Skin of body (tissue), 2 donors: ENCODE results near the gene ANO4. TPM values are rescaled to one million over a fixed set of nuclear protein-coding genes. Genes with fewer than 3 reads are reported as not detected.

Experiments used
- DNase-seq: peaks from one replicate; lab custom pipeline; 2025; lab: John Stamatoyannopoulos, UW
- total RNA-seq: library from RNA; depleted of rRNA; stranded (reverse); fragments of >200 nt; gene quantifications from one replicate; pipeline ENCODE4 v1.2.3, GENCODE V29; 2014

The ANO4 gene
- total RNA-seq, 1 donor from 2014 or later: 0.20 TPM

GRCh38 chr12:100942984-100943749, 148.6 kb downstream of the ANO4 start:
- DNase-seq: no peak

- no peak for DNase-seq
These were observed 157.2 kb downstream of the ANO4 start for GRCh38 chr12:100951756-100952155.

DNA sequence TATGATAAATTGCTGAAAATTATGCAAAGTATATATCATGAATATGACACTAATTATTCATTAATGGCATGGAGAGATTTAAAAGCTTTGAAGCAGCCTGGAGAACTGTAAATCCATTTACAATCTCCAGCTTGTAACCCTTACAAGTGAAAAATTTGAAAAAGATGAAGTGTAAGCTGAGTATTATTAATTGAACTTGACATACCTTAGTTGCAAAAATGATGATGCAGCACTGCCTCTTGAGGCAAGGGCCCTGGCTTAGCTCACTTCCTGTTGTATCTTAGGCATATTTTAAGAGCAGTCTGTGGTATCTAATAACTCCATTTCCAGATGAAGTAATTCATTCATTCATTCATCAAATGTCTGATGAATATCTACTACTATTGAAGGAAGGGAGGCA, 158.6 kb downstream of the ANO4 start:
- no peak for DNase-seq

- DNase-seq: no peak
These were observed 159.1 kb downstream of the ANO4 start for GRCh38 chr12:100953677-100954076.

DNA sequence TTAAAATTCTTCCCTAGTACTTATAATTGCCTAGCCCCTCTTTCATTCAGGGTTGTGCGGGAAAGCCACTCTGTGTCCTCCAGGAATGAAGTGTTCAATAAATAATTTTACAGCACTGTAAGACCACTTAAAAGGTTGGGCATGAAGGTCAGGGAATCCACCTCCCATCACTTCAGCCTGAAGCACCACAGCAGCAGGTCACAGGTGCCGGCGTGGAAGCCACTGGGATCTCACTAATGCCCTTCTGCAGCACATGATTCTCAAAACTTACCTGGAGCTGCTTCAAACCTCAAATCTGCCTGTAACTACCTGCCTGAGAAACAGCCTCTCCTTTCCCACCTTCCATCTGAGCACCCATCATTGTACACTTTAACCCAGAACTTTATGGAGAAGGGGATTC, 159.5 kb downstream of the ANO4 start:
- no peak for DNase-seq

DNA sequence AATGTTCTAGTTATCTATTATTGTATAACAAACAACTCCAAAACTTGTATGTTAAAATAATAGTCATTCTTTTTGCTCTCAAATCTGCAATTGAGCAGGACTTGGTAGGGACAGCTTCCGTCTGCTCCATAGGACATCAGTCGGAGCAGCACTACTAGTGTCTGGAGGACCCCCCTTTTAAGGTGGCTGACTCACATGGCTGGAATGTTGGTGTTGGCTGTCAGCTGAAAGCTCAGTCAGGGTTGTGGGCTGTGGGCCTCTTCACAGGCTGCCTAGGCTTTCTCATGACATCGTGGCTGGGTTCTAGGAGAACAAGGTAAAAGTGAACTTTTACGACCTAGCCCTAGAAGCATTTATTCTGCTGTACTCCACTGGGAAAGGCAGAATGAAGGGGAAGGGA, 160.6 kb downstream of the ANO4 start:
- DNase-seq: no peak

GRCh38 chr12:100956311-100956852, 161.8 kb downstream of the ANO4 start:
- DNase-seq: no peak

GRCh38 chr12:100959481-100959880, 164.9 kb downstream of the ANO4 start:
- DNase-seq: no peak

GRCh38 chr12:100962086-100962712, 167.6 kb downstream of the ANO4 start:
- DNase-seq: no peak

DNA sequence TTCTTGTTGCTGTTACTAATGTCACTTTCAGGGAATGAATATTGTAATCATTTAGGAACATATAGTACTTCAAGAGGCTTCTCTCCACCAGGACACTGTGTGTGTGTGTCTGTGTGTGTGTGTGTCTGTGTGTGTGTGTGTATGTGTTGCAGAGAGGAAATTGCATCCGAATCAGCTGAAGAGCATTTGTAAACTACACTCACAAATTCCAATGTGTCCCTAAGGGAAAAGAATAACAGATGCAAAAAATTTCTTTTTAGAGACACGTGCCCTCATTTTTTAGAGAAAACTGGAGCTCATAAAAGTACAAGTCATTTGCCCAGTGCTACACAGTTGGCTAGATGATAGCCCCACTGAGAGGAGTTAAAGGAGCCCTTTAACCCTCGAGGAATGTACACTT, 168.8 kb downstream of the ANO4 start:
- no peak for DNase-seq

- DNase-seq: no peak
These were observed 169.5 kb downstream of the ANO4 start for GRCh38 chr12:100964028-100964427.

- DNase-seq: no peak
These were observed 172.6 kb downstream of the ANO4 start for GRCh38 chr12:100967189-100967588.

DNA sequence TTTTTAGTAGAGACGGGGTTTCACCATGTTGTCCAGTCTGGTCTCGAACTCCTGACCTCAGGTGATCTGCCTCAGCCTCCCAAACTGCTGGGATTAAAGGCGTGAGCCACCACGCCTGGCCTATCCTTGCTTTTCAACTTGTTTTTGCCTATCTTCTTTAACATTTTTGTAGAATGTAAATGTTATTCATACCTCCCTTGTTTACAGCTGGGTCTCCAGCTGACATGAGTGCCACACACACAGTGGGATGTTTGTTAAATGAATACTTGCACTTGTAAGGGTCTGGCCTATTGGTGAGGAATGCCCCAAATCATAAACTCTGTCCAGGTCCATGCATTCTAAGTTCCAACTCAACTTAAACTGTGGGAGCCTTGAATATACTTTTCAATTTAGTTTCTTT, 176.3 kb downstream of the ANO4 start:
- no peak for DNase-seq

GRCh38 chr12:100972121-100972520, 177.5 kb downstream of the ANO4 start:
- no peak for DNase-seq

GRCh38 chr12:100974341-100974740, 179.8 kb downstream of the ANO4 start:
- DNase-seq: no peak

- no peak for DNase-seq
These were observed 180.2 kb downstream of the ANO4 start for GRCh38 chr12:100974747-100975146.

DNA sequence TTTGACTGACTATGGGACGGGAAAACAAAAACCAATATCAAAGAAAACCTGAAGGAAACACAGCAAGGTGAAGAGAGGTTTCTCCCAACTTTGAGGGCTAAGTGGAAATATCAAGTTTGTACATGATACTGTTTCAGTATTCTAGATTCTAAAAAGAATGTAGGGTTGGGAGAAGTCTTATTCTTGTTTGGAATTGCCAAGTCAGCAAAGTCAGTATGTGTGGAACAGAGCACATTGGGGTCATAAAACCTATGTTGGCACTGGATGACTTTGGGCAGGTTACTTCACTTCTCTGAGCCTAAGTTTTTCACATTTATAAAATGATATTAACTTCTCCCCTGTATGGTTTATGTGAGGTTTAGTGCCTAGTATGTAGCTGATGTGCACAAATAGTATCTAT, 182.2 kb downstream of the ANO4 start:
- DNase-seq: no peak

DNA sequence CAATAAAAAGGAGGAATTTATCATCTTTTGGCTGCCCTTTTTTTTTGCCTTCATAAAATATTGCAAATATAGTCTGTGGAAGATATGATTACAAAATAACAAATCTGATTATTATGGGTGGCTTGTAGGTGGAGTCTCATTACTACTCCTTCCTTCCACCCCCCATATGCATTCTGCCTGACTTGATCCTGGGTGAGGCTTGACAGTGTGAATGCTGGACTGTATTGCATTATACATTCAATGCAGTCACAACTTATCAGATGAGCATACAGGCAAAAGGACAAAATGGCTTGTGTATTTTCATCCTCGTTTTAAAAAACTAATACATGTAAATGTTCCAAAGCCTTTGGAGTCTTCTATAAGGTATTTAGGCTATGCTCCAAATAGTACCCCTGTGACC, 186.3 kb downstream of the ANO4 start:
- no peak for DNase-seq

- no peak for DNase-seq
These were observed 188.1 kb downstream of the ANO4 start for GRCh38 chr12:100982511-100983183.

- DNase-seq: no peak
These were observed 190.2 kb downstream of the ANO4 start for GRCh38 chr12:100984796-100985195.

DNA sequence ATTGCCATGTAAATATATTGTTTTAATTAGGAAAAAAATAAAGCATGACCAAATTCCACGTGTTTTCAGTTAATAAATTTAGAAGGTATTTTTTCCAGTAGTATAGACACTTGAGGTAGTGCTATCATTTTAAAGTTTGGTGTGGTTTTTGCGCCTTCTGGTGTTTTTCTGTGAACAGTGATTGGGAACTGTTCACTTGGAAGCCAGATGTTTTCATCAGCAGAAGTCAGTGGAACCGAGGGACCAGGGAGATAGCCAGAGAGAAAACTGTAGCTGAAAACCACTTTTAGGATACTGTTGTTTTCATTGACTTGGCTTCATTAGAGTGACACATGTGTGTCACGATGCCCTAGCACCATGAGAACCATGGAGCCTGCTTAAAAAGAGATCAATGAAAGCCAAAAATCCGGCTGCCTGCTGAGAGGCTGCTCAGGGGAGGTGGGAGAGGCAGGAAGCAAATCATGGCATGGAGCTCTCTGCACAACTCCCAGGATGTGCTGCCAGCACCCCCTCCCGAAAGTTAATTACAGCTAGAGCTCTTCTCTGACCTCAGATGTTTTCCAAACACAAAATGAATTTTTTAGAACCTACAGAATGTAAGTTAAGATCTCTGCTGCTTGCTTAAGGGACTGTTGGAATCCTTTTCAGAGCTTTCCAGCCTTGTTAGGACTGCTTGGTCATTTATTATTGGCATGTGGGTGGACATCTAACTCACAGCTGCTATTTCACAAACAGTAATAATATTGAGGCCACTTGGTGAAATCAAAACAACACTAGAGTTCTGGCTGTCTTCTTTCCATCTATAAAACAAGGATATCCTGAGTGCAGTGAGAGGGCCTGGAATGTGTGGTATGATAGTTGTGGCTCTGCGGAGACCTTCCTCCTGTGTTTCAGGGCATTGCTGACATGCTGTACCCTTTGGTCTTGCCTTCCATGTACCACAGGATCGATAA, 192.3 kb downstream of the ANO4 start:
- DNase-seq: no peak
